KMS-11 (cell line): Measurements from ENCODE around the gene MAP4K3.

Experiments used
- H2AFZ ChIP-seq: fragments of 200-600 bp; sonication (generic); 2 replicates; pipeline ENCODE4 v1.6.1; 2016; ENCODE audit warnings: antibody characterized with exemption, mixed run types, low read depth
- H3K27ac ChIP-seq: fragments of 200-600 bp; sonication (generic); 2 replicates; pipeline ENCODE4 v1.6.1; 2016; ENCODE audit warnings: mild to moderate bottlenecking, mixed run types
- H3K27me3 ChIP-seq: fragments of 200-600 bp; sonication (generic); 2 replicates; pipeline ENCODE4 v1.6.1; 2017; ENCODE audit warnings: mild to moderate bottlenecking, low read depth, mixed run types, moderate library complexity; ENCODE audit not compliant: insufficient read depth
- H3K36me3 ChIP-seq: fragments of 200-600 bp; sonication (generic); 2 replicates; pipeline ENCODE4 v1.6.1; 2017; ENCODE audit warnings: mild to moderate bottlenecking, mixed run types; ENCODE audit not compliant: insufficient read depth
- H3K4me1 ChIP-seq: fragments of 200-600 bp; sonication (generic); 2 replicates; pipeline ENCODE4 v1.6.1; 2016; ENCODE audit warnings: mild to moderate bottlenecking, low read depth, mixed run types; ENCODE audit not compliant: poor library complexity, severe bottlenecking
- H3K4me2 ChIP-seq: fragments of 200-600 bp; sonication (generic); 2 replicates; pipeline ENCODE4 v1.7.0; 2016; ENCODE audit warnings: mild to moderate bottlenecking, mixed run types
- H3K4me3 ChIP-seq: fragments of 200-600 bp; sonication (generic); IDR thresholded peaks from 2 replicates; pipeline ENCODE4 v1.6.1; 2017; ENCODE audit warnings: low read depth, low read length, mixed read lengths; ENCODE audit not compliant: insufficient read depth
- H3K79me2 ChIP-seq: fragments of 200-600 bp; sonication (generic); 2 replicates; pipeline ENCODE4 v1.6.1; 2016; ENCODE audit warnings: low read depth, mixed run types; ENCODE audit not compliant: insufficient read depth
- H3K9ac ChIP-seq: fragments of 200-600 bp; sonication (generic); 2 replicates; pipeline ENCODE4 v1.6.1; 2016; ENCODE audit warnings: mild to moderate bottlenecking, mixed run types
- H4K20me1 ChIP-seq: fragments of 200-600 bp; sonication (generic); 2 replicates; pipeline ENCODE4 v1.6.1; 2016; ENCODE audit warnings: mild to moderate bottlenecking, mixed run types; ENCODE audit not compliant: insufficient read depth
- TF ChIP-seq, protein P1 (sequence below): fragments of 200-600 bp; sonication (generic); conservative IDR thresholded peaks from 2 replicates; pipeline ENCODE4 v1.6.1; 2017; ENCODE audit warnings: low read depth, mild to moderate bottlenecking, antibody characterized with exemption, low read length, moderate library complexity, mixed read lengths

The MAP4K3 gene

DNA sequence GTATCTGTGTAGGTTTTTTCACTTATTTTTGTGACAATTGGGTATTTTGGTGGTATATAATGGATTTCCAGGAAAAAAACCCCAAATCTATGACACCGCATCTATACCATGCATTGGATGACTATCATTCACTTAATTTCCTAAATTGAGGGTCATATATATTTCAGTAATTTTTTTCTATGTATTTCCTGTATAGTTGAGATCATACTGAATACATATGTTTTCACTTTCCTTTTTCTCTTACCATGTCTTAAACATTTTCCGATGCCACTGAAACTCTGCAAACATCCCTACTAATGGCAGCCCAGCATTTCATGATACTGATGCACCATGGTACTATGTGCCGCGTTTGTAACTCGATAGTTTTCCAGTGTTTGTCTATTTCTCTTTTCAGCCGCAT, 233.7 kb downstream of the MAP4K3 start:
- Histone ChIP-seq H3K4me2 (no peak overlapping the region), H3K4me1 (no peaks in the 10 kb centered on the region), H4K20me1 (no peaks in the 10 kb centered on the region), H3K9ac (no peak overlapping the region), H3K27ac (no peak overlapping the region), H2AFZ (no peak overlapping the region), H3K79me2 (no peaks in the 10 kb centered on the region), H3K36me3 (no peaks in the 10 kb centered on the region), H3K27me3 (no peaks in the 10 kb centered on the region), H3K4me3 (no peak overlapping the region)
- TF ChIP-seq, protein P1, sequence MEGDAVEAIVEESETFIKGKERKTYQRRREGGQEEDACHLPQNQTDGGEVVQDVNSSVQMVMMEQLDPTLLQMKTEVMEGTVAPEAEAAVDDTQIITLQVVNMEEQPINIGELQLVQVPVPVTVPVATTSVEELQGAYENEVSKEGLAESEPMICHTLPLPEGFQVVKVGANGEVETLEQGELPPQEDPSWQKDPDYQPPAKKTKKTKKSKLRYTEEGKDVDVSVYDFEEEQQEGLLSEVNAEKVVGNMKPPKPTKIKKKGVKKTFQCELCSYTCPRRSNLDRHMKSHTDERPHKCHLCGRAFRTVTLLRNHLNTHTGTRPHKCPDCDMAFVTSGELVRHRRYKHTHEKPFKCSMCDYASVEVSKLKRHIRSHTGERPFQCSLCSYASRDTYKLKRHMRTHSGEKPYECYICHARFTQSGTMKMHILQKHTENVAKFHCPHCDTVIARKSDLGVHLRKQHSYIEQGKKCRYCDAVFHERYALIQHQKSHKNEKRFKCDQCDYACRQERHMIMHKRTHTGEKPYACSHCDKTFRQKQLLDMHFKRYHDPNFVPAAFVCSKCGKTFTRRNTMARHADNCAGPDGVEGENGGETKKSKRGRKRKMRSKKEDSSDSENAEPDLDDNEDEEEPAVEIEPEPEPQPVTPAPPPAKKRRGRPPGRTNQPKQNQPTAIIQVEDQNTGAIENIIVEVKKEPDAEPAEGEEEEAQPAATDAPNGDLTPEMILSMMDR = no peak

DNA sequence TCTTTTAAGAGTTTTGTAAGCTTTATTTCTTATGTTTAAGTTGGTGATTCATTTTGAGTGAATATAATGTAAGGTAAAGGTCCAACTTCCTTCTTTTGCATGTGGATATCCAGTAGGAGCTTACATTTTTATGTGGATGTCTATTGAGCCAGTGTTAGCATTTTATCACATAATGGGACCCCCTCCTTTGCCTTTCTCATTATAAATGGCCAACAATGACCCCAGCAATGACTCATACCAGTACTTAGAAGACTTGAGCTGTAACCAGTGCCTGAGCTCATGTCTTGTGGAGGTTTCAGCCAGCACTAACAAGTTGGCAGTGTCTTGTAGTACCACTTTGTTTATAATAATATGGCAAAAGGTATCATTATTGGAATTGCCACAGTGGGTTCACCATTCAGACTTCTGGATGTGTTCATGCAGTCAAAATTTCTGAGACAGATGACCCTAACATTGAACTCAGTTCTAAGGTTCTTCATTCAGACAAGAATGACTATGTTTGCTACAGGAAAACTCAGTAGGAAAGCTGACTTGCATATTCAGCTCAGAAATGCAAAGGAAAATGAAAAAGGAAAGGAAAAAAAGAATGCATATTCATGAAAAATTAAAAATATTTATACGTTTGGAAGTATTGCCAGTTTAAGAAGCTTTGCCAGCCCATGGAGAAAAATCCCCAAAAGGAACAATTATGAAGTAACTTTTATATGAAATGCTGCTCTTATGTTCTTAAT, 234.3 kb downstream of the MAP4K3 start:
- H3K9ac ChIP-seq = no peak overlapping the region
- no peaks in the 10 kb centered on the region for H4K20me1 ChIP-seq

More for the DNA sequence above, 234.3 kb downstream of the MAP4K3 start:
- no peak overlapping the region for H3K4me2 ChIP-seq
- H3K27me3 ChIP-seq = no peaks in the 10 kb centered on the region
- no peak overlapping the region for H3K27ac ChIP-seq
- no peak overlapping the region for H3K4me3 ChIP-seq
- no peaks in the 10 kb centered on the region for H3K4me1 ChIP-seq
- no peak overlapping the region for H2AFZ ChIP-seq
- TF ChIP-seq, protein P1 = no peak
- H3K79me2 ChIP-seq = no peaks in the 10 kb centered on the region
- H3K36me3 ChIP-seq = no peaks in the 10 kb centered on the region
